Activated effector memory CD4-positive, alpha-beta T cell treated with Interleukin-2 at 50 U/mL for 16 hours (primary cell): ENCODE results near the gene GRID1.

Experiments used
- DNase-seq: peaks from one replicate; pipeline ENCODE4 v3.0.0-alpha.2; 2020

The GRID1 gene

GRCh38 chr10:86310702-86311101, 55.9 kb downstream of the GRID1 start:
- no peak for DNase-seq

GRCh38 chr10:86310291-86310690, 56.3 kb downstream of the GRID1 start:
- no peak for DNase-seq

- DNase-seq = no peak
Observed at GRCh38 chr10:86308056-86308455, 58.5 kb downstream of the GRID1 start.

GRCh38 chr10:86306628-86307278, 59.8 kb downstream of the GRID1 start:
- DNase-seq = no peak

GRCh38 chr10:86305521-86305920, 61.1 kb downstream of the GRID1 start:
- no peak for DNase-seq

- no peak for DNase-seq
Observed at GRCh38 chr10:86304436-86304835, 62.2 kb downstream of the GRID1 start.

GRCh38 chr10:86303626-86304025, 63.0 kb downstream of the GRID1 start:
- no peak for DNase-seq

- DNase-seq = no peak
Observed at GRCh38 chr10:86301971-86302370, 64.6 kb downstream of the GRID1 start.

GRCh38 chr10:86300931-86301830, 65.4 kb downstream of the GRID1 start:
- no peak for DNase-seq

GRCh38 chr10:86300399-86300925, 66.1 kb downstream of the GRID1 start:
- DNase-seq = no peak

- no peak for DNase-seq
Observed at GRCh38 chr10:86299562-86299961, 67.0 kb downstream of the GRID1 start.

- no peak for DNase-seq
Observed at GRCh38 chr10:86298501-86299001, 68.0 kb downstream of the GRID1 start.

GRCh38 chr10:86295791-86296190, 70.8 kb downstream of the GRID1 start:
- no peak for DNase-seq

- DNase-seq = no peak
Observed at GRCh38 chr10:86295351-86295750, 71.2 kb downstream of the GRID1 start.

GRCh38 chr10:86294346-86295265, 72.0 kb downstream of the GRID1 start:
- no peak for DNase-seq

GRCh38 chr10:86293396-86293791, 73.2 kb downstream of the GRID1 start:
- DNase-seq = no peak

- no peak for DNase-seq
Observed at GRCh38 chr10:86292462-86293395, 73.9 kb downstream of the GRID1 start.

GRCh38 chr10:86291616-86292340, 74.8 kb downstream of the GRID1 start:
- no peak for DNase-seq

- no peak for DNase-seq
Observed at GRCh38 chr10:86290933-86291615, 75.5 kb downstream of the GRID1 start.

GRCh38 chr10:86289577-86289868, 77.1 kb downstream of the GRID1 start:
- no peak for DNase-seq
